K562 (cell line): ENCODE data around the gene GDNF. TPM values are rescaled to one million over a fixed set of nuclear protein-coding genes. Genes with fewer than 3 reads are reported as not detected.

Experiments
- ATAC-seq: fragments of 200-7000 bp; cut with Tn5 transposase; 3 replicates; pipeline ENCODE4 v1.9.1; 2020; ENCODE audit warnings: moderate library complexity
- BruUV-seq: library from RNA; stranded (reverse); fragments of 400-500 nt; replicated peaks from 2 replicates; lab custom pipeline; 2021; lab: Mats Ljungman, UMichigan
- CTCF ChIA-PET: fragments of 300-600 bp; formaldehyde crosslinking; extraction: SDS; loops from one replicate; lab custom pipeline; 2021; ENCODE audit warnings: low intra/inter-chr PET ratio; lab: Yijun Ruan, JAX
- POLR2A ChIA-PET: fragments of 300-600, 350-650 bp; sonication (Branson Sonifier 250); formaldehyde crosslinking; extraction: SDS; loops from one replicate; lab custom pipeline; 2021; ENCODE audit warnings: antibody characterized with exemption, inconsistent platforms; lab: Yijun Ruan, JAX
- DNase-seq, 4 experiments: peaks; one replicate each; pipeline versions ENCODE4 v3.0.0 to v3.0.0-alpha.2; 2011 to 2018; ENCODE audit warnings: low spot score in 3 of 4, mixed read lengths in 3 of 4; ENCODE audit errors: extremely low read depth in 1 of 4
- FAIRE-seq: peaks from 2 replicates; lab custom pipeline; 2011; peaks lifted over from hg19 to GRCh38; lab: Jason Lieb, UNC
- H2AFZ ChIP-seq: 2 replicates; pipeline ENCODE4 v1.6.0; 2011; ENCODE audit warnings: low read depth, low read length, control low read depth, inconsistent platforms
- H3K27ac ChIP-seq: fragments of 200-600 bp; 3 replicates; pipeline ENCODE4 v1.8.0; 2011; ENCODE audit warnings: low read depth, mild to moderate bottlenecking, control low read depth, inconsistent platforms, low read length, moderate library complexity, mixed read lengths; ENCODE audit errors: extremely low read depth
- H3K27me3 ChIP-seq, 2 experiments: fragments of 300-600 bp in 1 of 2; 2 replicates in 1 of 2; 3 replicates in 1 of 2; pipeline versions ENCODE4 v1.6.0 to v1.8.0; 2011; ENCODE audit warnings: inconsistent platforms in 2 of 2, low read length in 2 of 2, mild to moderate bottlenecking in 1 of 2, mixed read lengths in 1 of 2, moderate library complexity in 1 of 2; ENCODE audit not compliant: control insufficient read depth in 2 of 2, insufficient read depth in 2 of 2
- H3K36me3 ChIP-seq: fragments of 300-600 bp; 3 replicates; pipeline ENCODE4 v1.8.0; 2011; ENCODE audit warnings: mild to moderate bottlenecking, low read length, inconsistent platforms; ENCODE audit not compliant: control insufficient read depth, insufficient read depth
- H3K4me1 ChIP-seq, 2 experiments: fragments of 200-600 bp in 1 of 2; replicated peaks in 1 of 2; 2 replicates in 1 of 2; 3 replicates in 1 of 2; pipeline versions ENCODE4 v1.5.1 to v1.8.0; 2011; ENCODE audit warnings: inconsistent platforms in 2 of 2, low read length in 2 of 2, mild to moderate bottlenecking in 1 of 2, mixed read lengths in 1 of 2, moderate library complexity in 1 of 2; ENCODE audit not compliant: control insufficient read depth in 2 of 2, insufficient read depth in 2 of 2
- H3K4me2 ChIP-seq: 2 replicates; pipeline ENCODE4 v1.6.1; 2011; ENCODE audit warnings: low read length, control low read depth, inconsistent platforms, mixed read lengths; ENCODE audit not compliant: insufficient read depth
- H3K4me3 ChIP-seq: fragments of 200-600 bp; sonication (generic), shearing (Covaris generic); 2 replicates; pipeline ENCODE4 v1.5.1; 2016; ENCODE audit warnings: control low read depth, inconsistent platforms
- H3K79me2 ChIP-seq: fragments of 200-600 bp; 3 replicates; pipeline ENCODE4 v1.8.0; 2011; ENCODE audit warnings: low read length, inconsistent platforms; ENCODE audit not compliant: control insufficient read depth, insufficient read depth
- H3K9ac ChIP-seq, 2 experiments: 2 replicates each; pipeline versions ENCODE4 v1.6.0 to v1.6.1; 2011; ENCODE audit warnings: low read depth in 2 of 2, low read length in 2 of 2, control low read depth in 1 of 2, inconsistent platforms in 1 of 2, mild to moderate bottlenecking in 1 of 2, mixed read lengths in 1 of 2; ENCODE audit not compliant: insufficient read depth in 1 of 2
- H3K9me1 ChIP-seq: one replicate; pipeline ENCODE4 v1.6.0; 2011; ENCODE audit warnings: inconsistent platforms, mild to moderate bottlenecking, low read length, moderate library complexity; ENCODE audit not compliant: control insufficient read depth, insufficient read depth
- H3K9me3 ChIP-seq: replicated peaks from 2 replicates; pipeline ENCODE4 v1.5.1; 2011; ENCODE audit warnings: low read depth, low read length, inconsistent platforms; ENCODE audit not compliant: control insufficient read depth, insufficient read depth
- H4K20me1 ChIP-seq: replicated peaks from 2 replicates; pipeline ENCODE4 v1.6.1; 2011; ENCODE audit warnings: low read length, inconsistent platforms, mixed read lengths; ENCODE audit not compliant: control insufficient read depth, insufficient read depth
- NFIC ChIP-seq: fragments of 450-650 bp; IDR thresholded peaks from 2 replicates; pipeline ENCODE4 v1.6.1; 2017; ENCODE audit warnings: mild to moderate bottlenecking, inconsistent platforms
- USF1 ChIP-seq: sonication (generic); formaldehyde crosslinking; IDR thresholded peaks from 2 replicates; pipeline ENCODE4 v1.9.0; 2022; ENCODE audit warnings: mild to moderate bottlenecking, missing genetic modification reagents
- ZNF668 ChIP-seq: fragments of 250-450 bp; sonication (Bioruptor Pico); IDR thresholded peaks from 2 replicates; pipeline ENCODE4 v1.8.0; 2022; ENCODE audit warnings: mild to moderate bottlenecking, inconsistent platforms
- WGBS: fragments of 100-300 bp; shearing (Covaris generic); methylation state at CpG from one replicate; pipeline ENCODE4 v1.1.6; 2016; ENCODE audit warnings: low coverage, mixed read lengths; ENCODE audit not compliant: insufficient coverage; ENCODE audit errors: missing lambda C conversion rate; 5-methylcytosine and 5-hydroxymethylcytosine counted together
- in situ Hi-C: fragments of 300-500 bp; cut with MboI; formaldehyde crosslinking; loops from 4 replicates; pipeline ENCODE4 v1.15.0; 2018; ENCODE audit warnings: inconsistent platforms, mixed read lengths
- intact Hi-C: fragments of 100-400 bp; cut with micrococcal nuclease; formaldehyde crosslinking; loops from 2 replicates; pipeline ENCODE4 v1.14.2; 2022
- polyA plus RNA-seq, 8 experiments: library from polyadenylated mRNA; depleted of rRNA in 4 of 8; stranded (reverse) in 5 of 8; unstranded in 3 of 8; fragments of >200 nt; fragmentation: Nextera tagmentation in 2 of 8; fragmentation: Illumina TruSeq in 1 of 8; extraction: Ambion mirVana in 2 of 8; extraction: Trizol in 1 of 8; gene quantifications; 2 replicates each; pipeline versions ENCODE4 v1.2.1 to v1.2.3, GENCODE V29; 2011 to 2014; ENCODE audit warnings: inconsistent platforms in 1 of 8, missing spikeins in 1 of 8
- total RNA-seq, 7 experiments: library from RNA; depleted of rRNA in 6 of 7; stranded (reverse); fragments of >200 nt in 6 of 7; fragmentation: Illumina TruSeq in 2 of 7; extraction: Trizol in 2 of 7; gene quantifications; 2 replicates each; pipeline versions ENCODE4 v1.2.1 to v1.2.3, GENCODE V29; 2011 to 2021; ENCODE audit warnings: low replicate concordance in 1 of 7
- TF ChIP-seq, protein P1 (sequence below): fragments of 250-450 bp; sonication (Bioruptor Pico); IDR thresholded peaks from 2 replicates; pipeline ENCODE4 v1.5.0; 2021; ENCODE audit warnings: mild to moderate bottlenecking, borderline replicate concordance
- TF ChIP-seq, protein P2 (sequence below): fragments of 450-650 bp; formaldehyde crosslinking; IDR thresholded peaks from 2 replicates; pipeline ENCODE4 v1.4.0; 2020; ENCODE audit warnings: mild to moderate bottlenecking, mixed read lengths

Gene GDNF
- total and polyA plus RNA-seq, 9 of the 15 experiments (the other 6 are each of a cell fraction or from before 2014, with no cell fraction given), result not detected

DNA sequence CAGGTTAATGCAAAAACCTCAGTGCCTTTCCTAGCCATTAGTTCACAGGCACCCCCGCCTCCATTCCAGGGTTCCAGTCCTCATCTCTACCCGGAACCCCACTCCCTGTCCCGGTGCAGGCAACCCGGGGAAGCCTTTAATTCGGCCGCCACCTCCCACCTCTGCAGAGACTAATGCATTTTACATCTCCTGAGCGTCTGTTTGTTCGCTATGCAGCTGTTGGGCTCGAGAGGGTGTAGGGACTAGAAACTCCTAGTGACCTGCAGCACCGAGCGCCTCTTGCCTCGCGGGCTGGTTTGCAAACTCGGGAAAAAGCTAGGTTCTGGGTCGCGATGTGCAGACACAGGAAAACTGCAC is 3.6 kb downstream of the GDNF start (continued):
- TF ChIP-seq, protein P1, sequence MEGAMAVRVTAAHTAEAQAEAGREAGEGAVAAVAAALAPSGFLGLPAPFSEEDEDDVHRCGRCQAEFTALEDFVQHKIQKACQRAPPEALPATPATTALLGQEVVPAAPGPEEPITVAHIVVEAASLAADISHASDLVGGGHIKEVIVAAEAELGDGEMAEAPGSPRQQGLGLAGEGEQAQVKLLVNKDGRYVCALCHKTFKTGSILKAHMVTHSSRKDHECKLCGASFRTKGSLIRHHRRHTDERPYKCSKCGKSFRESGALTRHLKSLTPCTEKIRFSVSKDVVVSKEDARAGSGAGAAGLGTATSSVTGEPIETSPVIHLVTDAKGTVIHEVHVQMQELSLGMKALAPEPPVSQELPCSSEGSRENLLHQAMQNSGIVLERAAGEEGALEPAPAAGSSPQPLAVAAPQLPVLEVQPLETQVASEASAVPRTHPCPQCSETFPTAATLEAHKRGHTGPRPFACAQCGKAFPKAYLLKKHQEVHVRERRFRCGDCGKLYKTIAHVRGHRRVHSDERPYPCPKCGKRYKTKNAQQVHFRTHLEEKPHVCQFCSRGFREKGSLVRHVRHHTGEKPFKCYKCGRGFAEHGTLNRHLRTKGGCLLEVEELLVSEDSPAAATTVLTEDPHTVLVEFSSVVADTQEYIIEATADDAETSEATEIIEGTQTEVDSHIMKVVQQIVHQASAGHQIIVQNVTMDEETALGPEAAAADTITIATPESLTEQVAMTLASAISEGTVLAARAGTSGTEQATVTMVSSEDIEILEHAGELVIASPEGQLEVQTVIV (CRISPR knock-in tag), result no peak
- TF ChIP-seq, protein P2, sequence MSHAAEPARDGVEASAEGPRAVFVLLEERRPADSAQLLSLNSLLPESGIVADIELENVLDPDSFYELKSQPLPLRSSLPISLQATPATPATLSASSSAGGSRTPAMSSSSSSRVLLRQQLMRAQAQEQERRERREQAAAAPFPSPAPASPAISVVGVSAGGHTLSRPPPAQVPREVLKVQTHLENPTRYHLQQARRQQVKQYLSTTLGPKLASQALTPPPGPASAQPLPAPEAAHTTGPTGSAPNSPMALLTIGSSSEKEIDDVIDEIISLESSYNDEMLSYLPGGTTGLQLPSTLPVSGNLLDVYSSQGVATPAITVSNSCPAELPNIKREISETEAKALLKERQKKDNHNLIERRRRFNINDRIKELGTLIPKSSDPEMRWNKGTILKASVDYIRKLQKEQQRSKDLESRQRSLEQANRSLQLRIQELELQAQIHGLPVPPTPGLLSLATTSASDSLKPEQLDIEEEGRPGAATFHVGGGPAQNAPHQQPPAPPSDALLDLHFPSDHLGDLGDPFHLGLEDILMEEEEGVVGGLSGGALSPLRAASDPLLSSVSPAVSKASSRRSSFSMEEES (CRISPR knock-in tag), result no peak
- no peak for TF ChIP-seq ZNF668 (CRISPR knock-in tag)

DNA sequence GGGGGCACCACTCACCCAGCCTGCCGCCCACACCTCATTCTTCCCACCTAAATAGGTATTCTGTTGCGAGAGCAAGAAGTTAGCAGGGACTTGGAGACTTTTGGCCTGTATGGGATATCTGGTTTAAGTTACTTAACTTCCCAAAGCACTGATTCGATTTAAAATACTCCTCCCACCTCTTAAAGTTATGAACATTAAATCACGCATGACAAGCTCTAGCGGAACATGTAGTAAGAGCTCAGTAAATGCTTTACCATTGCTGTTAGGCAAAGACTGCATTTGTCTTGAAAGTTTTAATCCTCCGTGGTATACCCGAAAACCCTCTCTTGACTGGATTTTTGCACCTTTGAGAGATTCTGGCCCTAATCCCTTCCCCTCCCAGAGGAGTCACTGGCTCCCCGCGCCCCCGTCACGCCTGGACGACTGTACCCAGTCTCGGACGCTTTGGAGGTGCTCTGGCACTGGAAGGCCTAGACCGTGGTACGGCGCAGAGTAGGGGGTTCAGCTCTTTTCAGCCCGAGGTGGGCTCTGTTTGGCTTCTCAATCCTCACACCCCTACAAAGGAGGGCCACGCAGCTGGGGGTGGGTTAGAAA is 4.4 kb downstream of the GDNF start:
- Histone ChIP-seq H3K9me1 (no peaks in the 10 kb centered on the region), H2AFZ (no peak overlapping the region), H4K20me1 (no peaks in the 10 kb centered on the region; the same call in 1 of the 2 replicates), H3K27ac (no peak overlapping the region), H3K4me3 (no peak overlapping the region), H3K9ac (no peak overlapping the region), H3K4me1 (peaks cover 0 to 31% of the 10 kb centered on the region in 2 experiments; a peak in 2 of 5 replicates), H3K4me2 (no peak overlapping the region), H3K9me3 (0 out of 2 replicates have a peak, but pooled peaks cover 2% of the 10 kb centered on the region), H3K36me3 (no peaks in the 10 kb centered on the region), H3K79me2 (no peaks in the 10 kb centered on the region), H3K27me3 (peaks cover 49 to 69% of the 10 kb centered on the region in 2 experiments)
- POLR2A ChIA-PET, result no interaction called here
- intact Hi-C loops, result no loop called here
- DNase-seq (no peak), FAIRE-seq (no peak), ATAC-seq (no peak)
- WGBS, result 10% methylated on average over 19 of the region's 19 CpGs
- no TSS peak for BruUV-seq
- in situ Hi-C loops, result no loop called here
- TF ChIP-seq NFIC (no peak), USF1 (CRISPR knock-in tag) (no peak)
- CTCF ChIA-PET, result no interaction called here
